Glomerular visceral epithelial cell (primary cell): ENCODE measurements around the gene TRERF1.

Experiments
- DNase-seq: peaks from one replicate; pipeline ENCODE4 v3.0.0-alpha.2; 2016; ENCODE audit errors: extremely low spot score

TRERF1 gene

GRCh38 chr6:42366011-42366705 is 85.6 kb downstream of the TRERF1 start:
- no peak for DNase-seq

- no peak for DNase-seq
Observed at GRCh38 chr6:42365021-42365420, 86.7 kb downstream of the TRERF1 start.

DNA sequence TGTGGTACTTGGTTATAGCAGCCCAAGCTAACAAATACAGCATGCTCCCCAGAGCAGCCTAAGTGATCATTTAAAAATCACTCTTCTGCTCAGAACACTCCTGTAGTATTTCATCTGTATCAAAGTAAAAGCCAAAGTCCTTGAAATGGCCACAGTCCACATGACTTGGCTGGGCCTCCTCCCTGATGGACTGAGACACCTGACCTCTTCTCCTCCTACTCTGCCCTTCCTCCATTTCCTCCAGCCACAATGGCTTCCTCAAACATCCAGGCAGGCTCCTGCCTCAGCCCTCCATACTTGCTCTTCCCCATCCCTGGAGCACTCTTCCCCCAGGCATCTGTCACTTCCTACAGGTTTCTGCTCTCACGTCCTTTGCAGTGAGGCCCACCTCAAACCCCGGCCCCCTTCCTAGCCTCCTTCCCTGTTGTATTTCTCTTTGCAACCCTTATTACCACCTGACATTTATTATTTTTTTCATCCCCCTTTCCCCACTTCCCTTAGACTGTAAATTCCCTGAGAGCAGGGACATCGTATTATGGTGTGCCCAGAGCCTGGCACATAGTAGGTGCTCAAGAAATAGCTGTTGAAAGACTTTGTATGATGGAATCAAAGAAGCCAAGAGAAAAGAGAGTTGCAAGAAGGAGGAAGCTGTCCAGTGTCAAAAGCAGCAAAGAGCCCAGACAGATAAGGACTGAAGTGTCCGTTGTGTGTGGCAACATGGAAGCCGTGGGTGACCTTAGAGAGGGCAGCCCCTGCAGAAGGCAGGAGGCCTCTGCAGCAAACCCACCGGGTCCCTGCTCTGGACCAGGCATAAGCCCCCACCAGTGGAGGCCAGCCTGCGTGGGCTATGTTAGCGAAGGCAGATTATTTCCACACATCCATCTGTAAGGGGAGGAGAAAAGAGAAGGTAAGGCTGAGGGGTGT is 87.5 kb downstream of the TRERF1 start:
- no peak for DNase-seq

DNA sequence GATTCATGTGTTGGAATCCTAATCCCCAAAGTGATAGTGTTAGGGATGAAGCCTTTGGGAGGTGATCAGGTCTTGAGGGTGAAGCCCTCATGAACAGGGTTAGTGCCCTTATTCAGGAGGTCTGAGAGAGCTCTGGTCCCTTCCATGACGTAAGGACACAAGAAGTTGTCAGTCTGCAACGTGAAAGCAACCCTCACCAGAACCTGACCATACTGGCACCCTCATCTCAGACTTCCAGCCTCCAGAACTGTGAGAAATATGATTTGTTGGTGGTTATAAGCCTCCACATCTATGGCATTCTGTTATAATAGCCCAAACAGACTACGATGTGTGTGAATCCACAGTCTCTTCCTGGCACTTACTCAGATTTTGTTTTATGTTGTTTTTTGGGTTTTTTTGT is 90.7 kb downstream of the TRERF1 start:
- DNase-seq = no peak

- DNase-seq = peak; percentile 7
Observed at GRCh38 chr6:42359021-42359420, 92.7 kb downstream of the TRERF1 start.

GRCh38 chr6:42355416-42355815 is 96.3 kb downstream of the TRERF1 start:
- no peak for DNase-seq

GRCh38 chr6:42354702-42355101 is 97.0 kb downstream of the TRERF1 start:
- no peak for DNase-seq

DNA sequence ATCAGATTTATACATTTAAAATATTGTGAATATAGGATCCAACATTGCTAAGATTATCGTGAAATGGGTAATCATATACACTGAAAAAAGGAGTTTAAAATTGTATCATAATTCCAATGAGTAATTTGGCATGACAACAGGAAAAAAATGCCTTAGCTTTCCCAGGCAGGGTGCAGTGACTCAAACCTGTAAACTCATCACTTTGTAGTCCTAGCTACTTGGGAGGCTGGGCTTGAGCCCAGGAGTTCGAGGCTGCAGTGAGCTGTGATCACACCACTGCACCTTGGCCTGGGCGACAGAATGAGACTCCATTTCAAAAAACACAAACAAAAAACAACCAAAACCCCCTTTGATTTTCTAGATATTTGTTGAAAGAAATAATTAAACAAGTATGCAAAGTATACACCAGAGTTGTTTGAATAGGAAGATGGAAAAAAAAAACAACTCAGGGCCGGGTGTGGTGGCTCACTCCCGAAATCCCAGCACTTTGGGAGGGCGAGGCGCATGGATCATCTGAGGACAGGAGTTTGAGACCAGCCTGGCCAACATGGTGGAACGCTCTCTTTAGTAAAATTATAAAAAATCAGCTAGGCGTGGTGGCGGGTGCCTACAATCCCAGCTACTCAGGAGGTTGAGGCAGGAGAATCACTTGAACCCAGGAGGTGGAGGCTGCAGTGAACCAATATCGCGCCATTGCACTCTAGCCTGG is 98.7 kb downstream of the TRERF1 start:
- DNase-seq = peak; percentile 11

DNA sequence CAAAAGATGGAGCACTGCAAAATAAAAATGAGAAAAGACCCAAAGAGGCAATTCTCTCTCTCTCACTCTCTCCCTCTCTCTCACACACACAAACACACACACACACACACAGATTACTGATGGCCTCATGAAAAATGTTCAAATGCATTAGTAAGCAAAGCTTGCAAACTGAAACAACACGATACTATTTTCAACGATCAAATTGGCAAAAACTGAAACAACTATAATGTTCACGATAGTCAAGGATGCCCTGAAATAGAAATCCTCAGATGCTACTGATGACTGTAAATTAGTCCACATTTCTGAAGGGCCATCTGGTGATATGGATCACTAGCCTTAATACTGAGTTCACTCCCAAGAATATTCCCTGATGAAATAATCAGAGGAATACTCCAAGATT is 100.8 kb downstream of the TRERF1 start:
- no peak for DNase-seq

DNA sequence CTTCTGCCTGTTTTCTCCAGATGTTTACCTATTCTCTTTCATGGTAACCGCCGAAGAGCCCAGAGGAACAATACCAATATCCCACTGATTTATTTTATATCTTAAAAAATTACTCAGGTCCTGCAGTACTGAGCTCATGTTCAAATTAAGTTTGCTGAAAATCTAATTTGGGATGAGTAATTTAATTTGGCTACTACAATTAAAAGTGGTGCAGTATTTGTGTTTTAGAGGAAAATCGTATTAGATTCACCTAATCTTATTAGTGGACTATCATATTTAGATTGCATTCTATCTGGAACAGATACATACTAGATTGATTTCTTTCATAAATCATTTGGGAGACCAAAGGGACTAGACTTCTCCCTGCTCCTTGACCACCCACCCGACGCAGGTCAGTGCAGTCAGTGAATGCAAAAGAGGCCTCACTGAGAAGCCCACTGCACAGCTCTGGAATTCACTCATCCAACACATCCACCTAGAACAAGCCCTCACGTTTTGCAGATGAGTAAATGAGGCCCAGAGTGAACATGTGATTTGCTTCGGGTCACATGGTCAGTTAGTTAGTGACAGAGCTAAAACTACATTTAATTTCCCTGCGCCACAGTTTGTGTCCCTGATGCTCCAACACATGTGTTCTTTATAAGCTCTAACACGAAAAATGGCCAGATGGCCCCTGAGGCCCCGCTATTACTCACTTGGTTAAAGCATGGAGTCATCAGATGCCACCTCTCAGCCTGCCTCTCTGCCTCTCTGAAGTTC is 101.8 kb downstream of the TRERF1 start:
- DNase-seq = no peak

GRCh38 chr6:42347456-42347855 is 104.3 kb downstream of the TRERF1 start:
- no peak for DNase-seq

DNA sequence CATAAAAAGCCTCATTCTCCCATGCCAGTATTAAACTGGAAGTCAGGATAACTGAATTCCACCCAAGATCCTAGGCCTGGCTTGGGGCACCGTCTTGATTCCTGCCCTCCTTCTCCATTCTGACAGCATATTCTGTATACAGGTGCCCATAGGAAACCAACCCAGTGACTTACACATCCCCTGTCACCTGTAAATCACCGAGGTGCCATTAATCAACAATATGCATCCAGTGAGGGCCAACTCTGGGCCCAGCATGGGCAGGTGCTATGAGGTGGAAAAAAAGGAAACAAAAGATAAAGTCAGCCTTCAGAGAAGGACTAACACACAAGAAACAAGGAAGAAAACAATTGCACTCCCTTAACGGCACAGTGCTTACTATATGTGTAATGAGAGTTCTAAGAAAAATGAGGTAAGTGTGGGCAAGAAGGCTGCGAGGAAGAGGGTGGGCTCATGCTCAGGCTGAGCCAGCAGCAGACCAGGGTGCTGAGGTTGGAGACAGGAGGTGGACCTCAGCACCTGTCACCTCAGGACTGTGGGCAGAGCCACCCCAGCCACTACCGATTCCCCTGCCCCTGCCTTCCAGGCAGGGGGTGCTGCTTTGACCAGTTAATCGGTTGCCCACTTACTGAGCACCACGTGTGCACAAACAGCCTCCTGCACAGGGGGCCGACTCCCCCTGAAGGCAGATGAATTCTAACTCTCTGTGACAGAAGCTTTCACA is 105.9 kb downstream of the TRERF1 start:
- DNase-seq = no peak

- no peak for DNase-seq
Observed at GRCh38 chr6:42344756-42345155, 107.0 kb downstream of the TRERF1 start.

GRCh38 chr6:42341771-42342553 is 109.8 kb downstream of the TRERF1 start:
- no peak for DNase-seq

DNA sequence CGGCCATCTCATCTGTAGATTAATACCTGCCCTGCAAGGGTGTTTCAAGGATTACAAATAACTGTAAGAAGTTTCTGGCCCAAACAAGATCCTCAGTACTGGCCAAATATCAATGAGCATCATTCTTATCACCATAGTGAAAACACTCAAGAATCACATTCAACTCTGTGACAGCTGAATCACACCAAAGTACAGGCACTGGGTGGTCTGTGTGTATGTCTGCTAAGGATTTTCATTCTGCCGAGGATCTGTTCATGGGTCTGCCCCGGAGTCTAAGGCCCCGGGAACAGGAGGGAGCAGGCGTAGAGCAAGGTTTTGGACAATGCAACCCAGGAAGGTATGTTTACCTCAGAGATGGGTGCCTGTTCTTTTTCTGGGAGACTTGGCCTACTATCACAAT is 110.5 kb downstream of the TRERF1 start:
- DNase-seq = no peak

DNA sequence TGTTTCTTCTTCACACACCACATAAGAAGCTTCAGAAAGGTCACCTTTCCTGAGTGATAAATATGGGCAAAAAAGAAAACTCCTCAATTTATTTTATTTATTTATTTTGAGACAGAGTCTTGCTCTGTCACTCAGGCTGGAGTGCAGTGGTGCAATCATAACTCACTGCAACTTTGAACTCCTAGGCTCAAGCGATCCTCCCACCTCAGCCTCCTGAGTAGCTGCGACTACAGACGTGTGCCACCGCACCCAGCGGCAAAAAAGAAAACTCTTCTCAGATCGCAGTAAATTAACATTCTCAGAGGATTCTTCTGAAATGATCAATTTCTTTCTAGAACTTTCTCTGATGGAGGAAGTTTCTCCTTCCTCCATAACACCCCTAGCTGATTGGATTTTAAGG is 111.2 kb downstream of the TRERF1 start:
- no peak for DNase-seq

- DNase-seq = no peak
Observed at GRCh38 chr6:42339991-42340401, 111.7 kb downstream of the TRERF1 start.

- DNase-seq = peak; percentile 93
Observed at GRCh38 chr6:42338744-42339222, 112.9 kb downstream of the TRERF1 start.

DNA sequence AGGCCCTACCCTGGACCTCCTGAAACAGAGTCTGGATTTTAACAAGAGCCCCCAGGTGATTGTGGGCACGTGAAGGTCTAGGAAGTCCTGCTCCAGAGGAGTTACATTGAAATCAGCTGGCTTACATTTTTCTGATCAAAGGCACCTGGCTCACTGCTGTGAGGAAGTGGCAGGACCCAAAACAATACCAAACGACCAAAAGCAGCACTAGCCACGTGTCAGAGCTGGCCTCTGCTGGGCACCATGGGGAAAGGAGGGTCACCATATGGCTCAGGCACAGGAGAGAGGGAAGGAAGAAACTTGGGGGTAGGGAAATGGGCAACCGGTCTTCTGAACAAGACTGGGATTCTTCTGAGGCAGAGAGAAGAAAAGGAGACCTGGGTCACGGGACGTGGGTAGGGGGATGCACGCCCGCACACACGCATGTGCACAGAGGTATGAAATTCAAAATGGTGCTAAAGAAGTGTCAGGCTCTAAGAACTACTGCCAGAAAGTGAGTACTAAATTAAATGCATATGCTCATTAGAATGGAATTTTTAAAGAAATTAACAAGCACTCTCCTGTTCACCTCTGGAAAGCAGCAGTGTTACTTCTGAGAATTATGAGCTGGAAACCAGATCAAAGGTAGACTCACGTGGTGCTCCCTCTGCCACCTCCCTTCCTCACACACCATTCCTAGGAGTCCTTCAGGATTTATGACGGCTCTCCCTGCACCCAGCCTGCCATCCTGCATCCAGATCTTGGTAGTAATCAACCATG is 113.6 kb downstream of the TRERF1 start:
- no peak for DNase-seq
